HG02798 (cell line): ENCODE results near the gene DDO.
"Not testable (repeated sequence)": the region's sequence is repeated elsewhere in the genome, so short reads cannot be mapped to it uniquely, and the experiment has no call there.

ENCODE experiments used
- ATAC-seq: cut with Tn5 transposase; IDR thresholded peaks from one replicate; pipeline ENCODE4 v1.9.1; 2021; ENCODE audit warnings: mild to moderate bottlenecking; ENCODE audit not compliant: unreplicated experiment, poor library complexity

DDO gene, protein sequence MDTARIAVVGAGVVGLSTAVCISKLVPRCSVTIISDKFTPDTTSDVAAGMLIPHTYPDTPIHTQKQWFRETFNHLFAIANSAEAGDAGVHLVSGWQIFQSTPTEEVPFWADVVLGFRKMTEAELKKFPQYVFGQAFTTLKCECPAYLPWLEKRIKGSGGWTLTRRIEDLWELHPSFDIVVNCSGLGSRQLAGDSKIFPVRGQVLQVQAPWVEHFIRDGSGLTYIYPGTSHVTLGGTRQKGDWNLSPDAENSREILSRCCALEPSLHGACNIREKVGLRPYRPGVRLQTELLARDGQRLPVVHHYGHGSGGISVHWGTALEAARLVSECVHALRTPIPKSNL

DNA sequence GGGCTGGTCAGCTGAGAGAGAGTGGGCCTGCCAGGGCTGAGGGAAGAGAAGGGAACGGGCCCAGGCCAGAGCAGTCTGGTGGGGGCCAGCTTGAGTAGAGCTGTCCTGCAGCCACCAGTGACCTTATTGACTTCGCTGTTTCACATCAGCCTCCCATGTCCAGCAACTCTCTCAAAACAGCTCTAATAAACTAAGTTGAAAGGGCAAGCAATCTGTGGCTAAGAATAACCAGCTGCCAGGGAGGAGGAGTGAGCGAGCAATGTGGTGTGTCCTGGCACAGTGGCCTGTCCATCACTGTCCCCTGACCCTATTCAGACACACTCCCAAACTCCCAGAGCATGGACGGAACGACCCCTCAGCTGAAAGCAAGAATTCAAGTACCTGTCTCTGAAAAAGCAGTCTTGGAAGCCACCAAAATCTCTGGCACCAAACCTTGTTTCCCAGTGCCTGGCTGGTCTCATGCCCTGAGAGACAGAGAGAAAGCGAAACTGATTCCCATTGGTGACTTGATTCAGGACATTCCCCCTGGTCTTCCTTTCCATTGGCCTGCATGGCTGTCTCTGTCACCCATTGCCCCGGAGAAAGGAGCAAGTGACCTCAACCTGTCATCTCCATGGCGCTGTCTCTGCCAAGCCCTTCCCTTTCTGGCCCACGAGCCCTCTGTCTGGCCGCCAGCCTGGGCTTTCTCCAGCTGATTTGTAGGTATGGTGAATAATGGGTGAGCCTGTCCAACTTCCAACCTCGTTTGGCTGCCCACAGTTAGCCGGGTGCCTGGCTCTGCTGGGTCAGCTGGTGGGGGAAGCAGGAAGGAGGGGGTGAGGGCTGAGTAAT is at the start of gene DDO:
DDO (minus strand) TSS at position 490 of the 831 bp plus-strand sequence. CDS start 2,113 bp downstream, outside the sequence.
- ATAC-seq, result peak; percentile 67

DNA sequence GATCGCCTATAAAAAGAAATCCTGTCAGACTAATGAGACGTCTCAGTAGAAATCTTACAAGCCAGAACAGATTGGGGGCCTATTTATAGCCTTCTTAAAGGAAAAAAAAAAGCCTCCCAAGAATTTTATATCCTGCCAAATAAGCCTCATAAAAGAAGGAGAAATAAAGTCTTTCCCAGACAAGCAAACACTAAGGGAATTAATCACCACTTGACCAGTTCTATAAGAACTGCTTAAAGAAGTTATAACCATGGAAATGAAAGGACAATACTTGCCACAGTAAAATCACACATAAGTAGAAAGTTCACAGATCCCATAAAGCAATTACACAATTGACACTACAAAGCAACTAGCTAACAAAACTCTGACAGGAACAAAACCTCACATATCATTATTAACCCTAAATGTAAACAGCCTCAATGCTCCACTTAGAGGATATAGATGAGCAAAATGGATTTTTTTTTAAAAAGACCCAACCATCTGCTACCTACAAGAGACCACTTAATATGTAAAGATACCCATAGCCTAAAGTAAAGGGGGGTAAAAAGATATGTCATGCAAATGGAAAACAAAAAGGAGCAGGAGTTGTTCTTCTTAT is 47.6 kb upstream of the DDO start:
- no peak for ATAC-seq

DNA sequence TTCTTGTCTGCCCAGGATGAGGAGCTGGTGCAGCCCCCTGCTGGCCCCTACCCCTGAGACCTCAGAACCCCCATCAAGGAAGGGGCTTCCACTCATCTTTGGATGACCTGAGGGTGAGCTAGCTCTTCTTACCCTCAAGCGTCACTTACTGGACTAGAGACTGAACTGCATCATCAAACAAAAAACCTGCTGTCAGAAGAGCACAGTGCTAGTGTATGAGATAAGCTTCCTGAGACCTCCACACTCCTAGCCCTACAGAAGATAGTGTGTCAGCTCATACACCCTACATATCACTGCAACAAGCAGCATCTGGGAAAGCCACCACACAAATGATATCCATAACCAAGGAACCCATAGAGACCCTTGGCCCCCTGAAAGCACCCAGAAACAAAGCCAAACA is 46.0 kb upstream of the DDO start:
- ATAC-seq, result no peak

DNA sequence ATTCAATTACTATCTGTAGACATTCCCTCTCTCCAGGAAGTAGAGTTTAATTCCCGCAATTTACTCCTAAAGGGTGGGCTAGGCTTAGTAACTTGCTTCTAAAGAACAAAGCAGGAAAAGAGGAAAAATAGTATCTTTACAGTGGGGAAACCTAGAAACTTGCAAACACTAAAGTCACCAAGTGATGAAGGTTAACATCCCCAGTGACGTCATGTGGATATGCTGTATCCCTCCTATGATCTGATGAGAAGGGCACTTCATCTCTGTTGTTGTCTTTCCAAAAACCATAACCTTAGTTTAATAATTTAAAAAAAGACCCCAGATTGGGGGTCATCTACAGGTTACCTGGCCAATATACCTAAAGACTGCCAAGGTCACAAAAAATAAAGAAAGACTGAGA is 43.8 kb upstream of the DDO start:
- no peak for ATAC-seq

DNA sequence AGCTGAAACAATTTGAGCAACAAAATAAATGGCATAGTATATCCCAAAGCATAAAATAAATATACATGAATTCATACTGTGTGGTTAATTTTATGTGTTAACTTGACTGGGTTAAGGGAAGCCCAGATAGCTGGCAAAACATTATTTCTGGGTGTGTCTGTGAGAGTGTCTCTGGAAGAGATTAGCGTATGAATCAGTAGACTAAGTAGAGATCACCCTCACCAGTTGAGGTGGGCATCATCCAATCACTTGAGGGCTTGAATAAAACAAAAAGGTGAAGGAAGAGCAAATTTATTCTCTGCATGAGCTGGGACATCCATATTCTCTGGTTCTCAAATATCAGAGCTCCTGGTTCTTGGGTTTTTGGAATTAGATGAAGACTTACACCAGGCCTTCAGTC is 43.1 kb upstream of the DDO start:
- no peak for ATAC-seq

DNA sequence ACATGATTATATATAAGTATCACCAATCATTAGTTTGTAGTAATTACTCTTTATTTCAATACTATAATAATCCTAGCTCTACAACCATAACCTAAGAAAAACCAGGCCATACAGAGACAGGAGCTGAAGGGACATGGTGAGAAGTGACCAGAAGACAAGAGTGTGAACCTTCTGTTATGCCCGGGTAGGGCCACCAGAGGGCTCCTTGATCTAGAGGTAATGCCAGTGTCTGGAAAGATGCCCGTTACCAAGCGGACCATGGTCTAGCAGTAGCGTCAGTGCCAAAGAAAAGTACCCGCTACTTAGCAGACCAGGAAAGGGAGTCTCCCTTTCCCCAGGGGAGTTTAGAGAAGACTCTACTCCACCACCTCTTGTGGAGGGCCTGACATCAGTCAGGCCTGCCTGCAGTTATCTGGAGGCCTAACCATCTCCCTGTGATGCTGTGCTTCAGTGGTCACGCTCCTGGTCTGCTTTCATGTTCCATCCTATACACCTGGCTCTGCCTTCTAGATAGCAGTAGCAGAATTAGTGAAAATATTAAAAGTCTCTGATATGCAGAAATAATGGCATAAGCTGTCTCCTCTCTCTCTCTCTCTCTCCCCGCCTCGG is 42.3 kb upstream of the DDO start:
- ATAC-seq, result not testable (repeated sequence)

DNA sequence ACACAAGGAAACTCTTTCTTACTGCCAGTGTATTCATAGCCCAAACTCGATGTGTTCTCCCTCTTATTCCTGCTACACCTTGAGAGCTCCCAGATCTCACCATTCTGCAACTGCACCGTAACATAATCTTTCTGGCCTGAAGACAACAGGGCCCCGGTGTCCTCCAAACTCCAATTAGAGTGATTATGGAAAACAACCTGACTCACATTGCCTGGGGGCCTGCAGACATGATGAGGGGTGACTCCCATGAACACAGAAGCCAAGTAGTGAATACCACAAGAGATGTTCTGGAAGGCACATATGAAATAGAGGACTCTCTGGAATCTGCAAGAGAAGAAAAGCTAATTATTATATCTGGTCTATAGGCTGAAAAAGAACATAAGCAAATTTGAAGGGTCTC is 41.3 kb upstream of the DDO start:
- no peak for ATAC-seq

DNA sequence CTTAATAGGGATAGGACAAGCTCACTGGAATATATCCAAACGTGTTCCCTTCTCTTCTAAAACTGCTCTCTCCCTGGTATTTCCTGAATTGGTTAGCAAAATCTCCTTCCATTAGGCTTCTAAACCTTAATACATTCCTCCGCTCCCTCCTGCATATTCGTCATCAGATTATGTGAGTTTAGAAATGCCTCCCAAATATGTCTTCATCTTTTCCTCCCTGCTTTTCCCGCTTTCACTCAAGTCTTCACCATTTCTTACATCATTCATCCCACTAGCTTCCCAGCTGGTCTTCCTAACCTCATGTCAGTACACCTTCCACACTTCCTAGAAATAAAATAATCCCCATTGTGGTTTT is 34.1 kb upstream of the DDO start:
- ATAC-seq, result no peak

DNA sequence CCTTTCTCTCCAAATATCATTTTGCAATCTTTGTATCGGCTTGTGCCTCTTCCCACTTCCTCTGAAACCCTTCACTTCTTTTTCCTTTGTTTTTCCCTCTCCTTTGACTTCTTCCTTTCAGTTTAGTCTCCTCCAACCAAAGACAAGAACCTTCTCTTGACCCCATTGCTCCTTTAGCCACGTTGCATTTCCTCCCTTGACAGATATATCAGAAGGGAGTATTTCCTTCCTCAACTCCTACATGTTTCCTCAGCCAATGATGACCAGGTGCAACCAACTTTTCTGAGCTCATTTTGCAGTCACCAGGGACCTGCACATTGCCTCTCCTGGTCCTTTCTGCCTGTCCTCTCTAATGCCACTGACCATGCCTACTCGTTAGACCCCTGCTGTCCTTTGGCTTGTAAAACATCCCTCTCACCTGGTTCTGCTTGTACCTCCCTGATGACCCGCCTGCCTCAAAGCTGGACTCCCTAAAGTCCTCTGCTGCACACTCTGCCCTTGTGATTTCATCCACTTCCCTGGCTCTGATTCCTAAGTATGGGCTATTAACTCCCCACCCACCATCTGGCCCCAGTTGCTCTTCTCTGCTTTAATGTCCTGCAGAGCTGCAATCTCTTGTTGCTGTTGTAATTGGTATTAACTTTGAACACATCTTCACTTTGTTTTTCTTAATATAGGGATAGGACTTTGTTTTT is 33.6 kb upstream of the DDO start:
- no peak for ATAC-seq

DNA sequence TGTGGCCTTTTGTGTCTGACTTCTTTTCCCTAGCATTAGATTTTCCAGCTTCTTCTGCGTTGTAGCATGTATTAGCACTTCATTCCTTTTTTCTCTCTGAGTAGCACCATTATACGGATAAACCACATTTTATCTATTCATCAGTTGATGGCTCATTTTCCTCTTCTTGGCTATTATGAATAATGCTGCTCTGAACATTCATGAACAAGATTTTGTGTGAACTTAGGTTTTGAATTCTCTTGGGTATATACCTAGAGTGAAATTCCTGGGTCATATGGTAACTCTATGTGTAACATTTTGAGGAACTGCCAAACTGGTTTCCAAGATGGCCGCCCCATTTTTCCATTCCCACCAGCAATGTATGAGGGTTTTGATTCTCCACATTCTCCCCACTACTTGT is 32.4 kb upstream of the DDO start:
- ATAC-seq, result no peak

DNA sequence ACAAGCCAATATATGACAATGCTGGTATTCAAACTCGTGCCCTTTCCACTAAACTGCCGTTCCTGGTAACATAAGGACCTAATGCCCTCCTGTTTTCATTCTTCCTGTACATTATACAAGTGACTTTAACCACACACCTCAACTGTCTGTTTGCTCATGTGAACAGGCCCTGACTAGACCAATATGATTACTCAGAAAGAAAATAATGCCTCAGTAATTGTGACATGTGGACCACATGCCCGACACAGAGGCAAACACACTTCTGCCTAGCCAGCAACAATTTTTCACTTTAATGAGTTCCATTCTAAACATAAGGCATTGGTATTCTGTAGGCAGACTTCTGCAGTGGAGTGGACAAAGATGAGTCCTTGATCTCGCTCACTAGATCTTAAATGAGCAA is 31.0 kb upstream of the DDO start:
- ATAC-seq, result no peak

DNA sequence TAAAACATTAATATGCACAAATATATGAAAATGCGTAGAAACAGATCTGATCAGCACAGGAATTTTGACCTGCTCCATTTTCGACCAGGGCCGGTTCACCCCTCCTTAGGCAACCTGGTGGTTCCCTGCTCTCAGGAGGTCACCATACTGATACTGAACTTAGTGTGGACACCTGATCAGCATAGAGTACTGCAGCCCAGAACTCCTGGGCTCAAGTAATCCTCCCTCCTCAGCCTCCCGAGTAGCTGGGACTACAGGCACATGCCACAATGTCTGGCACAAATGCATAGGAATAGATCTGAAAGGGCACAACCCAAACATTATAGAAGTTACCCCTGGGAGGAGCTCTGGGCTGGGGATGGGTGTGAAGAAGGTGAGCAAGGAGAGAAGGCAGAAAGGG is 24.7 kb upstream of the DDO start:
- no peak for ATAC-seq

DNA sequence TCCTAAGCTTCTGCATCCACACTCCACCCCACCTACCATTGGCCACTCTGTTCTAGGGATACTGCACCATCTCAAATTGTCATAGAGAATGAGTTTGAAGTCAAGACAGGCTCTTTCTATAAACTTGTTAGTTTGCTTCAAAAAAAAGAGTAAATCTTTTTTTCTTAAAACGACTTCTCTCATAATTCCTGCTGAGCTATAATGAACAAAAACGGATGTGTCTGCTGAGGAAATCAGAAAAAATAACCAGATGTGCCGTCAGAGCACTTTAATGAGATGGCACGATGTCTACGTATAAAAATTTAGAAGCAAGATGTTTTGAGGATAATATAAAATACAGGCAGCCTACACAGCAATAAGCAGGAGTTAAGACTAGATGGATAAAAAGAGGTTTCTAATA is 24.0 kb upstream of the DDO start:
- ATAC-seq, result no peak

DNA sequence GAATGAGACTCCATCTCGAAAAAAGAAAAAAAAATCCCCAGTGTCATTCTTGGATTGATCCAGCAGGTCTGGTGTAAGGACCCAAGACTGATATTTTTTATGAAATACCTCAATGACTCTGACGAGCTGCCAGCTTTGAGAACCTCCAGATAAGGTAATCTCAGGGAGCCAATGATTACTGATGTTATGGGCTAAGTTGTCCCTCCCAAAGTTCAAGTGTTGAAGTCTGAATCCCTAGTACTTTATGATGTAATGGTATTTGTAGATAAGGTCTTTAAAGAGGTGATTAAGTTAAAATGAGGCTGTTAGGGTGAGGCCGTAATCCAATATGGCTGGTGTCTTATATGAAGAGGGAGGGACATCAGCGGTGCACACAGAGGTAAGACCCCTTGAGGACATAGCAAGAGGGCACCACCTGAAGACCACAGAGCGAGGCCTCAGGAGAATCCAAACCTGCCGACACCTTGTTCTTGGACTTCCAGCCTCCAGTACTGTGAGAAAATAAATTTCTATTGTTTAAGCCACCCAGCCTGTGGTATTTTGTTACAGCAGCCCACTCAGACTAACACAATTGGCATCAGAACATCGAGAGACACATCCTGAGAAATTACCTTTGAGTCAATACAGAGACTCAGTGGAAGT is 19.7 kb upstream of the DDO start:
- no peak for ATAC-seq

DNA sequence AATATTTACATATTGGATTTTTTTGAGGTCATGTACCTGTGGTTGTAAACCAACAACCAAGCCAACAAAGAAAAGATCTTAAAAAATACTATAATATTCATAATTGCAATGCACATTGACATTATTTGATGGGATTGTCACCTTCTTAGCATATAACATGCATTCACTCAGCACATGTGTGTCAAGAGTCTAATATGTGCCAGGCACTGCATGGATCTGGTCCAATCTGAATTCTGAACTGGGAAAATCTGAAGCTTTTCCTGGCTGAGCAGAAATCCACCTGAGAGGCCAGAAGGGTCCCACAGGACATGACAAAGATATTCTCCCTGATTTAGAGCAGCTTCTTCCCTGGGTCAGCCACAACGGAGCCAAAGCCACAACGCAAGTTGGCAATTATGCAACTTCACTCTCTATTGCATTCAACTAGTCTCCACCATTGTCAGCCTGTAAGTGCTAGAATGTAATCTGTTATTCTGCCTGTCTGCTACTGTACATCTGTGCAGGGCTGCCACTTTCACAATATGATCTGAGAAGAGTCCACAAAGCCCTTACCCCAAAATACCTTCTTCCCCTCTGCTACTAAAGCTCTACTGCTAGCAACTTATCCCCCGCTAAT is 17.0 kb upstream of the DDO start:
- no peak for ATAC-seq

DNA sequence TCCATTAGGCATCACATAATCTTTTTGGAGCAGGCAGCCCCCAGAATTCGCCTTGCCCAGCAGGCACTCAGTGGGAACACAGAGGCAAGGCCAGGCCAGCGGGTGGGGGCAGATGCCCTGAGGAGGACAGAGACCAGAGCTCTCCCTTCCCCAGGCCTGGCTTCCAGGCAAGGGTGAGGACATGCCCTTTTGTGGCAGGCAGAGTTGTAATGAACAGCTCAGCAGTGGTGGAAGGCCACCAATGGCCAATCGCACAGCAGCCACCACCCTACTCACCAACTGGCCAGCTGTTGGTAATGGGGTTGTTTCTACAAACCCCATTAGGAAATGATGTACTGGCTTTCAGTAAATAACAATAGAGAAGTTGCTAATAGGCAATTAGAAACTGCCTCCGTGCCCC is 15.4 kb upstream of the DDO start:
- ATAC-seq, result no peak

DNA sequence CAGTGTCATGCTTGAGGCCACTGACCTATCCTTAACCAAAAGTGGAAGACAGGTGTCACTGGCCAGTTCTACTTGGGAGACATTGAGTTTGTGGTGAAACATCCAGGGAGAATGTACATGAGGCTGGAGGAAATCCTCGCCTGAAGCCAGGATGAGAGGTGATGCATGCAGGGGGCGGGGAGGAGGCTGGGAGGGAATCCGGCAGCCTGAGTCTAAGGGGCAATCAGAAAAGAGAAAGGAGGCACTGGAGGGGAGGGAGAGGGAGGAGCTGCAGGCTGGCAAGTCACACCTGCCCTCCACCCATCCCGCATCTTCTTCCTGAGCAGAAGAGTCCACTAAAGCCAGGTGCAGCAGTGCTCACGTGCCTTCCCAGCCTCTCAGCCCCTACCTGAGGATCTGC is 14.9 kb upstream of the DDO start:
- no peak for ATAC-seq

DNA sequence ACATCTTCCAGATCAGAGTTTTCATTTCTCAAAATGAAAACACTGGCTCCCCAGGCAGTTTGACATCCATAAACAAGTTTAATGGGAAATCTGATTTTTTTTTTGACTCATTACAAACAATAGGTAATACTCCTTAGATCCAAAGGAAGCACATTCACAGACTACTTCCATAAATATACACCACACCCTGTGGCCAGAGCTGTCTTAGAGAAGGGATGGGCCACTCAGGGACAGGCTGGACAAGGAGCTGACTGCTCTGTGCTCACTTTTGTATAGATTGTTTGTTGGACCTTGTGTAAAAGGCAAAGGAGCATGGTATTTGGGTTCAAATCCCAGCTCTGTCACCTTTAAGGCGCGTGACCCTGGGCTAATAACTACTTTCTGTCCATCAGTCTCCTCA is 12.8 kb upstream of the DDO start:
- no peak for ATAC-seq

DNA sequence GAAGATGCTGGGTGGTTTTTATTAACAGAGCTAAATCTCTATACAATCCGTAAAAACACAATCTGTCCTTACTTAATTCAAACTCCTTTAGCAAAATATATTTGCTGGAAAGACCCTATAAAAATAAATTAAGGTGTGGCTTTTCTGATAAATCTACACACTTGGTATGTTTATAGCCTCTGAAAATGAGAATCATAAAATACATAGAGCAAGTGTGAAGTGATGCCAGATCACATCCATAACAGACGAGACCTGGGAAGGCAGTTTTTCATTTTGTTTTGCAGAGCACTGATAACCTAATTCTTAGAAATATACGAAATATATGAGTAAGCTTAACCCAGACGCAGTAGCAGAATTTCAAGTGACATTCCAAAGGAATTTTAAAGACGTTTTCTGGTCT is 10.4 kb upstream of the DDO start:
- no peak for ATAC-seq

DNA sequence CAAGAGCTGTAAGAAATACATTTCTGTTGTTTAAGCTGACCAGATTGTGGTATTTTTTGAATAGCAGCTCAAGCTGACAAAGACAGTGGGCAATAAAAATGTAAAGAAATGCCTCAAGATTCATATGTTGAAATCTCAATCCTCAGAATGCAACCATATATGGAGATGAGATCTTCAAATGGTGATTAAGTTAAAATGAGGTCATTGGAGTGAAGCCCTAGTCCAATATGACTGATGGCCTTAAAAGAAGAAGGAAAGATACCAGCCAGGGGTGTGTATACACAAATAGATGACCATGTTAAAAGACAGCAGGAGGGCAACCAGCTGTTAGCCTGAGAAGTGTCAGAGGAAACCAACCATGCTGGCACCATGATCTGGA is 7.1 kb upstream of the DDO start:
- no peak for ATAC-seq
